ENCODE results near the gene RAB5A.
A peak's percentile ranks its signal among the peaks of the same experiment; 100 is the strongest.
"Not testable (repeated sequence)": the region's sequence is repeated elsewhere in the genome, so short reads cannot be mapped to it uniquely, and the experiment has no call there.

RAB5A gene

DNA sequence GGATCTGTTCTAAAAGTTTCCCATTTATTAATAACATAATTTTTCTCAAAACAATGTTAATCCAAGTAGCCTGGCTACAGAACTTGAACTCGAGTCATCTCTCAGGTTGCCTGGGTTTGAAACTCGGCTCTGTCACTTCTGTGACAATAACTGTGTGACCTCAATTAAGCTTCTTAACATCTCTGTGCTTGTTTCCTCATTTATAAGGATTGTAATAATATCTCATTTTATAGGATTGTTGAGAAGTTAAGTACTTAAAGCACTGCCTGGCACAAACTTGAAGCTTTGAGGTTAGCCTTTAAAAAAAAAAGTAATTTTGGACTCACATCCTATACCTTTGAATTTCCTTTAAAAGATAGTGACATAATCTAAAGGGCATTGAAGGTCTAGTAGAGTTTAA is 3.4 kb downstream of the RAB5A start:
- no peak for DNase-seq

DNA sequence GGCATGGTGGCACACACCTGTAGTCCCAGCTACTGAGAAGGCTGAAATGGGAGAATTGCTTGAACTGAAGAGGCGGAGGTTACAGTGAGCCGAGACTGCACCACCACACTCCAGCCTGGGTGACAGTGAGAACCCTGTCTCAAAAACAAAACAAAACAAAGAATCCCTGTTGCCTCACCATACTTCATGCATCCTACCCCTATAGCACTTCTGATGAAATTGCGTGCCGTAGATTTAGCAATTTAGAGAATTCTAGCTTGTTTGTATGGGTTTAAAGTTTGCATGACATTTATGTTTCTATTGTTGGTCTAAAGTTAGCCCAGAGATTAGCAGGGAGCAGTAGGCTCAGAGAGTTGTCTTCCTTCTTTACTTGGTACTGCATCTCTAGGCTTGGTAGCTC is 7.8 kb downstream of the RAB5A start:
- no peak for DNase-seq

DNA sequence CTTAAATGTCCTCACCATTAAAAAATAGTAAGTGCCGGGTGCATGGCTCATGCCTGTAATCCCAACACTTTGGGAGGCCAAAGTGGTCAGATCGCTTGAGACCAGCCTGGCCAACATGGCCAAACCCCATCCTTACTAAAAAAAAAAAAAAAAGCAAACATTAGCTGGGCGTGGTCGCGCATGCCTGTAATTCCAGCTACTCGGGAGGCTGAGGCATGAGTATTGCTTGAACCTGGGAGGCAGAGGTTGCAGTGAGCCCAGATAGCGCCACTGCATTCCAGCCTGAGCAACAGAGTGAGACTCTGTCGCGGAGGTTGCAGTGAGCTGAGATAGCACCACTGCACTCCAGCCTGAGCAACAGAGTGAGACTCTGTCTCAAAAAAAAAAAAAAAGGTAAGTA is 10.5 kb downstream of the RAB5A start:
- not testable (repeated sequence) for DNase-seq

DNA sequence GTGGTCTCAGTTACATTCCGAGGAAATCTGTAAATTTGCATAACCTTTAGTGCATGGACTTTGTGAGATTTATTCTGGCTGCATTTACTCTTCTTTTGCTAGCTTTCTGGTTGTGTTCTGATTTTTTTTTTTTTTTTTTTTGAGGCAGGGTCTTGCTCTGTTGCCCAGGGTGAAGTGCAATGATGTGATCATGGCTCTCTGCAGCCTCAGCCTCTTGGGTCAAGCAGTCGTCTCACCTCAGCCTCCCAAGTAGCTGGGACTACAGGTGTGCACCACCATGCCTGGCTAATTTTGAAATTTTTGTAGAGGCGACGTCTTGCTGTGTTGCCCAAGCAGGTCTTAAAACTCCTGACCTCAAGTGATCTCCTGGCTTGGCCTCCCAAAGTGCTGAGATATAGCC is 12.6 kb downstream of the RAB5A start:
- no peak for DNase-seq

DNA sequence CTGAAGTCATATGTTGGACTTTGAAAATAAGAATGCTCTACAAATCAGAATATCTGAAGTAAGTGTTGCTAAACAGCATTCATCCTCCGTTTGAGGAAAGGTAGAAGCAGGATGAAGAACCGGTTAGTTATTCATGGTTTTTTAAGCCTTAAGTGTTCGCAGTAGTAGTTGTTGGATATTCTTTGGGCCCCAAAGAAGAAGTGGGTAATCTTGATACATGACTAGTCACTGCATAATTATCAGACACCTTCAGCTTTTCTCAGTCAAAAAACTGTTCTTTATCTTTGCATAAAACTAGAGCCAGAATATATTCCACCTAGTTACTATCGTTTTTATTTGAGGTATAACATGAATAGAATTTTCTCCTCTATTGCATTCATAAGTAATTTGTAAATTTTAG is 13.8 kb downstream of the RAB5A start:
- no peak for DNase-seq

DNA sequence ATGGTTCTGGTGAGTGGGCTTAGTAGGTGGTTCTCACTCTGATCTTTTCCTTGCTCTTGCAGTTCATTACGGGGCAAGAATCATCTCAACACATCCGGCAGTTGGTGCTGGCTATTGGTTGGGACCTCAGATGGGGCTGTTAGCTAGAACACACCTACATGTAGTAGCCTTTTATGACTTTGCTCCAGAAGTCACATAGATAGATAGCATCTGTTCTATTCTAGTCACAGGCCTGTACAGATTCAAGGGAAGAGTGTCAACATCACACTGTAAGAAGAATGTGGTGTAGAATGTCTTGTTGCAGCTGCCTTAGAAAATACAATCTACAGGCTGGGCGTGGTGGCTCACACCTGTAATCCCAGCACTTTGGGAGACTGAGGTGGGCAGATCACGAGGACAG is 15.1 kb downstream of the RAB5A start:
- DNase-seq, result no peak

DNA sequence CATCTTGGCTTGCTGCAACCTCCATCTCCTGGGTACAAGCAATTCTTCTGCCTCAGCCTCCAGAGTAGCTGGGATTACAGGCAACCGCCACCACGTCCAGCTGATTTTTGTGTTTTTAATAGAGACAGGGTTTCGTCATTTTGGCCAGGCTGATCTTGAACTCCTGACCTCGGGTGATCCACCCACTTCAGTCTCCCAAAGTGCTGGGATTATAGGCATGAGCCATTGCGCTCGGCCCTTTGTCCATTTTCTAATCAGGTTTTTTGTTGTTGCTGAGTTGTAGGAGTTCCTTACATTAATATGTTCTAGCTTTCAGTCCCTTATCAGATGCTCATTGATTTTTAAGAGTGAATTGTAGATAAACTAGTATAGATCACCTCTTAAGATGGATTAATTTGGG is 20.3 kb downstream of the RAB5A start:
- no peak for DNase-seq

DNA sequence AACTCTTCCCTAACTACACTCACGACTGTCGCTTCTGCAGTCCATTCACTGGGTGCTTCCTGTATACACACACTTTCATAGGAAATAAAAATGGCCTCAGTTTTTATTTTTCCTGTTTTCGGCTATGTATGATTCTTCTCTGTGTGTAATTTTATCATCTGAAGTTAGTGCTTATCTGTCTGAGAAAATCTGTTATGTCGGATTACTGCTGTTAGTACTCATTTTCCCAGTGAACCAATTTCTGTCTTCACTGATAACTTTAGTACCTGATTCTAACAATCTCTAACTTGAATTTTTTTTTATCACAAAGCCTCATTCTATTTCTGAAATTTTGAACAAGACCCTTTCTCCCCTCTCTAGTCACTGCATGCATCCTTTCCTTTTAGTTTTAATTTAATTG is 20.9 kb downstream of the RAB5A start:
- DNase-seq, result no peak

DNA sequence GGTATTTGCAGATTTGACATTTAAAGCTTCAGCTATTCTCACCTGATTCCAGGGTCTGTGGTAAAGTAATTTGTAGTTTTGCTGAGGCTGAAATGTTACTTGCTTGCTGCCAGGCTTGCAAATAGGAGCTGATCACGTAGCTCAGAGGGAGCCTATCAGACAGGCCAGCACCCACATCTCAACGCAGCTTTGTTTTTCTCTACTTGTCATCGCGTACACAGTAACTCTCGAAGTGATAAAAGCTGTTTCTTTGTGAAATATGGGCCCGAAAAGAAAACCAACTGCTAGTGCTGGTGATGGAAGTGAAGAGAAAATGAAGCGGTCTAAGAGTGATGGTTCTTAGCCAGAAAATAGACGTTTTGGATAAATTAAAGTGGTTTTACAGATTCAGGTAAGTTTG is 23.4 kb downstream of the RAB5A start:
- no peak for DNase-seq

DNA sequence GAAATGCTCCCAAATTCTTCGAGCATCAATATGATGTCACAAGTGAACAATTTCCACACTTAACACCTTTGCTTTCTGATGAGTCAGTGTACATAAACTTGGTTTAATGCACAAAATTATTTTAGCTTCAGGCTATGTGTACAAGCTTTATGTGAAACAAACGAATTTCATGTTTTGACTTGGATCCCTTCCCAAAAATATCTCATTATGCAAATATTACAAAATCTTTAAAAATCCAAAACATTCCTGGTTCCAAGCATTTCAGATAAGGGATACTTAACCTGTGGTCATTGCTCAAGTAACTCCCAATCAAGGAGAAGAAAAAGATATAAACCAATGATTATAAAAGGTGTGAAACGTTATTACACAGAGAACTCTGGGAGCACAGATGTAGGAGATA is 25.2 kb downstream of the RAB5A start:
- DNase-seq, result peak; percentile 23

DNA sequence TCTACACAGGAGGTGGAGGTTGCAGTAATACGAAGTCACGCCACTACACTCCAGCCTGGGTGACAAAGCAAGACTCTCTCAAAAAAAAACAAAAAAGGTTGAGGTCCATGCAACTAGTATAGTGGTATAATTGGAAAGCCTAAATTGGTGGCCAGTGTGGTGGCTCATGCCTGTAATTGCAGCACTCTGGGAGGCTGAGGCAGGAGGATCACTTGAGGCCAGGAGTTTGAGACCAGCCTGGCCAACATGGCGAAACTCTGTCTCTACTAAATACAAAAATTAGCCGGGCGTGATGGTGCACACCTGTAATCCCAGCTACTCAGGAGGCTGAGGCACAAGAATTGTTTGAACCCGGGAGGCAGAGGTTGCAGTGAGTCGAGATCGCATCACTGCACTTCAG is 42.0 kb downstream of the RAB5A start:
- not testable (repeated sequence) for DNase-seq

DNA sequence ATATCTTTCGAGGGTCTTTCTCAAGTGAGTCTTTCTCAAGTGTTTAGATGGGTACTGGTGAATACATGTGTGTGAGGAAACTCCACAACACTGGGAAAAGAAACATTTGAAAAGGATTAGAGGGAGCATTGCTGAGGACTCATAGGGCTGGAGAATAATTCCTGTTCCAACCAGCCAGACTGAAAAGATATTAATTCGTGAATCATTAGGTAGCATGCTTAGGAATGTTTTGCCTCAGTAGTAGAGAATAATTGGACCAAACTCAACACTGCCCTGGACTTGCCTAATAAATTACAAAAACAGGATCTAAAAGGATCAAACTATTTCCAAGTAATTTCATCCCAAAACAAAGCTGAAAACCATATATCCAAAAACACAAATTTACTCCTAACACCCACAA is 47.9 kb downstream of the RAB5A start:
- DNase-seq, result no peak

DNA sequence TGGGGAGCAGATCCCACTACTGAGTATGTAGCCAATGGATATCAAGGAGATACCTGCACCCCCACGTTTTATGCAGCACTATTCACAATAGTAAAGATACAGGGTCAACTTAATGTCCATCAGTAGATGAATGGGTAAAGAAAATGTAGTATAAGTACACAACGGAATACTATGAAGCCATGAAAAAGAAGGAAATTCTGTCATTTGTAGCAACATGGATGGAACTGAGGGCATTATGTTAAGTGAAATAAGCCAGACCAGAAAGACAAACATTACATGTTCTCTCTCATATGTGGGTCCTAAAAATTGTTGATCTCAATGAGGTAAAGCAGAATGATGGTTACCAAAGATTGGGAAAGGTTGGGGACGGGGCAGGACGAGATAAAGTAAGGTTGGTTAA is 50.6 kb downstream of the RAB5A start:
- no peak for DNase-seq

DNA sequence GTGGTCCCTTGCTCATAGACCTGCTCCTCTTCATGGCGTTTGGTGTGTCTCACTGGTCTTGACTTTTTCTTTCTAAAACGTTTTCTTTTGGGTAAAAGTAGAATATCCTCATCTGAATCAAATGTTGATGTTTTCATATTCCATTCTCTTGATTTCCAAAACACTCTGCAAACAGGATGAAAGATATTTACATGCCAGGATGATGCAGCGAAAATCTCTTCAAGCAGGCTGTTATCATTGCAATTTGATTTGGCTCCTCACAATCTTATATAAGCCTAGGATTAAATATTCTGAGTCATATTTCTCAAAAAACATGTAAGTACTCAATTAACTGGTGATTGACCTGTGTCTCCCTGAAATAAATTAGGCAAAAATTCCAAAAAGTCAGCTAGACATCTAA is 55.0 kb downstream of the RAB5A start:
- no peak for DNase-seq

DNA sequence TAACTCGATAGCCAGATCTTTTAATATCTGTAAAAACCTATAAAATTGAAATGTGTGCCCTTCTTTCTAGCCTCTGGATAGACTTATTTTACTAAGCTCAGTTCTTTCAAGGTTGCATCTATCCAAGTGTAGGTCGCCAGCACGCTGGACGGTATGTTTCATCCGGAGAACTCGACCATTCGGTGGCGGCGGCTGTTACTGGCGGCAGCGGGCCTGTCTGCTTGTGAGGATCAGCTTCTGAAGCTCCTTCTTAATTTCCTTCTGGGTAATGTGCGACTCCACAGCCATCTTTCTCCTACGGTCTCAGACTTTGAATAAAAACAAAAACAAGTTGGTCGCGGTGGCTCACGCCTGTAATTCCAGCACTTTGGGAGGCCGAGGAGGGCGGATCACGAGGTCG is 61.1 kb downstream of the RAB5A start:
- no peak for DNase-seq

DNA sequence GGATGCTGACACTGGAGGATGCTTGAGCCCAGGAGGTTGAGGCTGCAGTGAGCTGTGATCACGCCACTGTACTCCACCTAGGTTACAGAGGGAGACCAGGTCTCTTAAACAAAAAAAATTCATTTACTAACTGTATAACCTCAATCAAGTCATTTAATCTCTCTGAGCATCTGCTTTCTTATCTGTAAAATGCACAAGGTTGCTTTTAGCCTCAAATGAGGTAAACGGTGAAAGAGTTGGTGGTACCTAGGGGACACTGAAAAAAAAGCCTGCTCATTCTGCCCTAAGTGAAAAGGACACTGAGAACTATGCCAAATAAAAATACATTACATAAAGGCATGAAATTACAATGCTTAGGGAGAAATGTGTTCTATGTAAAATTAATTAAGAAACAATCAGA is 61.7 kb downstream of the RAB5A start:
- DNase-seq, result no peak

DNA sequence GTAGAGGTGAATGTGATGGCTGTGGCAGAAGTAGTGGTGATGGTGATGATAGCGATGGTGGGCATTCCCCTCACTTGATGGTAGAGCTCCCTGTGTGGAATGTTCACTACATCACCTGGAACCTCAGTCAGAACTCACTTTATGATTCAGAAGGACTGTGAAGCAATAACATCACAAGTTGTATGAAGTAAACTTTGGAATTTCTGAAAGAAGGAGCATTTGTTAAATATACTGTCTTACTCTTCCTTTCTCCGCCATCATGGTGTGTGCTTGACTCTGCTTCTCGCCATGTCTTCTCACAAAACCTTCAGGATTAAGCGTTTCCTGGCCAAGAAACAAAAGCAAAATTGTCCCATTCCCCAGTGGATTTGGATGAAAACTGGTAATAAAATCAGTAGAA is 65.3 kb downstream of the RAB5A start, which contains the start of gene PP2D1:
Gene PP2D1 (minus strand): TSS at position 101 of the 400 bp plus-strand sequence. CDS start 192 bp downstream, outside the sequence.
- DNase-seq, result no peak

DNA sequence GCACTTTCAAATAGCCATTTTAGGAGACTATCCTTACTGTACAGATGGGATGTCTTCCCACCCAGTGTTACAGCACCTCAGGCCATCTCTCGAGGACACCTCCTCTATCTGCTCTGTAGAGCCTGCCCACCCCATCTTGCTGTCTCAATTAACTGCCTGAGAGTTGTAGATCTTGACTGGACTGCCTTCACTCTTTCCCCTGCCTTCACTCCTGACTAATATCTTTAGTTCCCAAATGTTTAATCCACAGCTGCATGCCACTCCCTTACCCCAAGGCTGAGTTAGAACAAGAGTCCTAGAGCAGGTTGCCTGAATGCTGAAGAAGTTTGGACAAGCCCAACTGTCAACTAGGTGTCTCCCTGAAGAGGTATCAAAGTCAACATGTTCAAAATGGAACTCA is 66.5 kb downstream of the RAB5A start:
- no peak for DNase-seq

DNA sequence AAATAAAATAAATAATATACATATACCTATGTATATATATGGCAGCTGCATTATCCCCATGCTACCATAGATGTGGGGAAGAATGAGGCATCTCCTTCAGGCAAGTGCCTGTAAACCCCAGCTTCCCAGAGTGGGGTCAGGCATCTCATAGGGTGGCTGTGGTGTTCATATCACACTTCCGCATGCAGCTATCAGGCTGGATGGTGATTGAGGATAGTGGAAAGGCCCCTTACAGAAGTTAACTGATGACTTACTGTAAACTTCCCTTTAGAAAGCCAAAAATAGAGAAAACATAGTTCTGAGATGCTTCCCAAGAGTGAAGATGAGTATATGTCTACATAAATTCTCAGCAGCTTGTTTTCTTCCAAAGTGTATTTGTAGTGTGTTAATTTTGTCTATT is 68.6 kb downstream of the RAB5A start:
- no peak for DNase-seq

DNA sequence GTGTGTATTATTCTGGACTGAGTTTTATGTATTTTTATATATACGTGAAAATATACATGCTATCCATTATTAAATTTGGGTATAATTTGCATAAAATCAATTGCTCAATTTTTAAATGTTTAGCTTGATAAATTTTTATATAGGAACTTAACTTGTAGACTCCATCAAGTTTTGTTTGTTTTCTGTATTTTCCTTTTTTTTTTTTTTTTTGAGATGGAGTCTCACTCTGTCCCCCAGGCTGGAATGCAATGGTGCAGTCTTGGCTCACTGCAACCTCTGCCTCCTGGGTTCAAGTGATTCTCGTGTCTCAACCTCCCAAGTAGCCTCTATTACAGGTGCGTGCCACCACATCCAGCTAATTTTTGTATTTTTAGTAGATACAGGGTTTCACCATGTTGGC is 69.2 kb downstream of the RAB5A start:
- not testable (repeated sequence) for DNase-seq

DNA sequence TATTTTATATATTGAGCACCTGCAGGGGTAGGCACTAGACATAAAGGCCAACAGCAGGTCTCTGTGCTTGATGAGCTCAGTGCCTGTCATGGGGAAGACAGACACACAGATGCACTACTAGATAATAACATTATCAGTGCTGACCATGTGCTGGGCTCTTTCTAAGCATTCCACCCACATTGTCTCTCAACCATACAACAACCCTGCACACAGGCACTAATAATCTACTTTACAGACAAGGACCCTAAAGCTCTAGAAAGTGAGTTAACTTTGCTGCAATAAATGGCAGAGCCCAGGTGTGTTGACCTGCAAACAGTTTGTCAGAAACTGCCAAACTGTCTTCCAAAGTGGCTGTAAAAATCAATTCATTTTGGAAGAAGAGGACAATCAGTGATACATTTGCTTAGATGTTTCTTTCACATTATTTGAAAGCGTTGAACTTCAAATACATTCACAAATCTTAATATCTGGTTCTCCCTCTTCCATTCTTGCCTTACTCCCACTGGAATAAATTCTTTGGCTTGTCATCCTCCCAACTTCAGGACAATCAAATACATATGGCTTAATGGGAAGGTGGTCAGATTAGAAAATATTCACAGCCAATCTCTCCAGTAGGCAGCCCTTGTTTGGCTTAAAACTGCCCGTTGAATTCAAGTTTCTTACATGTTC is 76.2 kb downstream of the RAB5A start:
- no peak for DNase-seq

DNA sequence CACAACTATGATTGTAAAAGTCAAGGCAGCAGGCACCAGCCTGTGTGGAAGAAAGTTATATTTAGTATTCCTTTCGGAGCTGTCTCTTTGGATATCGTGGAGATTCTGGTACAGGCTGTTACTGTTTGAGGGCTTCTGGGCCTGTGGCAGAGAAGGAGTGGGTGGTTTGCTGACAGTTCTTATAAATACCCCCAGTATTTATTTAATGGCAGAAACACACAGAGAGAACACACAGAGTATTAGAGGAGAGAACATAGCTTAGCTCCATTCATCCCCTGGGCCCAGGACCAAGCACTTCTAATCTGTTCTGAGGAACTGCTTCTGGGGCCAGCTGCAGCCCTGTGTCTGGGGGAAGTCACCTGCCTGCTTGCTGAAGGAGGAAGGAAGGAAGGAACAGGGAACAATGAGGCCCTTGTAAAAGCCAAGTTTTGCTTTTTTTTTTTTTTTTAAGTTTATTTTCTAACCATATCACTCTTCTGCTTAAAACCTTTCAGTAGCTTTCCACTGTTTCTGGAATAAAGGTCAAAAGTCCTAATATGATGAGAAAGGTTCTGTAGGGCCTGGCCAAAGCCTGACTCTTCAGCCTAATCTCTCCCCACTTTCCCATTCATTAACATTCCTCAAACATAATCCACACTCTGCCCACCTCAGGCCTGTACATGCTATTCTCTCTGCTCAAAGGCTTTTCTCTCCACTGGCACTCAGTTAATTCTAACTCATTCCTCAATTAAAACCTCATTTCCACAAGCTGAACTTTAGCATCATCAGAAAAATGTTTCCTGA is 76.9 kb downstream of the RAB5A start:
- no peak for DNase-seq

DNA sequence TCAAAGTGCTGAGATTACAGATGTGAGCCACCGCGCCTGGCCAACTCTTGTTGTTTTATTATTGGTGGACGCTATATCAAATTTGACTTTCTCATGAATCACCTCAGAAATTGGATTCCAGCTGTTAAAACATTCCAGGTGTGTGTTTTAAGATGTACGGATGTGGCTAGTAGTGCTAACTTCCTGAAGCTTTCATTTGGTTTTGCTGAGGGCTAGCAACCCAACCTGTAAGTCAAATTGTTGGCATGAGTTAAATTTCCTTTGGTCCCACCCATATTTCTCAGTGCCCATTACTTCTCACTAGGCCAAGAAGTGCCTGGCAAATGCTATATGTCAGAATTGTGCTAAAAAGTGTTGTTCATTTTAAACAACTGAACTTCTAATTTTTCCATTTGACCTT is 80.2 kb downstream of the RAB5A start:
- DNase-seq, result no peak

DNA sequence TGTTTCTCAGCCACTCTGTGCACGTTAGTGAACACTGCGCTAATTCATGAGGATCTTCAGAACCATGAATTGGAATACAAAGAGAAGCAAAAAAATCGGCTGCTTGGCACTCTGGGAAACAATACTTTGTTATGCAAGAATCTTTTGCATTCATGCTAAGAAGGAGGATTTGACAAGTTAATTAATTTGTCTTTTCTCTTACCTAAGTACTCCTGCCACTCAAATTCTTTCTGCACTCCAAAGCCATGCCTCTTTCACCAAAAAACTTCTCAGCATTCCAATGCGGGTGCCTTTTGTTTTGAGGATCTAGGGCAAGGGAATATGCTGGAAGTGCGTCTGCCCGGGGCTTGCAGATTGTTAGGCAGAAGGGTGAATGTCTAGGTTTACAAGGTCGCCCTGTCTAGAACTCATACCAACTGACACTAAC is 82.0 kb downstream of the RAB5A start:
- no peak for DNase-seq

DNA sequence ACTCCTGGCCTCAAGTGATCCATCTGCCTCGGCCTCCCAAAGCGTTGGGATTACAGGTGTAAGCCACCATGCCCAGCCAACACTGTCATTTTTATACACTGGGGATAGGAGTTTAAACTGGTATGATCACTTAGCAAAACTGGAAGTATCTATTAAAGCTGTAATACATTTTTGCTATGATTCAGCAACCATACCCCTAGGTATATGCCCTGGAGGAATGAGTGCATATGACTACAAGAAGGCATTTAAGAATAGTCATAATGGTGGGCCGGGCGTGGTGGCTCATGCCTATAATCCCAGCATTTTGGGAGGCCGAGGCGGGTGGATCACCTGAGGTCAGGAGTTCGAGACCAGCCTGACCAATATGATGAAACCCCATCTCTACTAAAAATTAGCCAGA is 85.0 kb downstream of the RAB5A start:
- DNase-seq, result not testable (repeated sequence)

All from HCEC 1CT (cell line).